Smooth muscle cell (in vitro differentiated cells): ENCODE data around the gene TUB. TPM values are rescaled to one million over a fixed set of nuclear protein-coding genes. Genes with fewer than 3 reads are reported as not detected.

Experiments used
- DNase-seq: peaks from one replicate; lab custom pipeline; 2025; ENCODE audit not compliant: unreplicated experiment; lab: John Stamatoyannopoulos, UW
- H2AFZ ChIP-seq: fragments of 200-600 bp; sonication (generic); 2 replicates; pipeline ENCODE4 v1.6.0; 2016; ENCODE audit warnings: antibody characterized with exemption, low read depth, mild to moderate bottlenecking
- H3F3A ChIP-seq: fragments of 200-600 bp; sonication (generic); 2 replicates; pipeline ENCODE4 v1.6.0; 2017; ENCODE audit warnings: antibody characterized with exemption, low read depth
- H3K27ac ChIP-seq: fragments of 200-600 bp; sonication (generic); 2 replicates; pipeline ENCODE4 v1.5.1; 2016; ENCODE audit warnings: low read depth, mild to moderate bottlenecking
- H3K27me3 ChIP-seq: fragments of 200-600 bp; sonication (generic); 2 replicates; pipeline ENCODE4 v1.6.1; 2016; ENCODE audit warnings: low read depth, mild to moderate bottlenecking
- H3K36me3 ChIP-seq: fragments of 200-600 bp; sonication (generic); 2 replicates; pipeline ENCODE4 v1.5.1; 2016; ENCODE audit warnings: low read depth
- H3K4me1 ChIP-seq: fragments of 200-600 bp; sonication (generic); 2 replicates; pipeline ENCODE4 v1.5.1; 2016; ENCODE audit warnings: low read depth
- H3K4me2 ChIP-seq: fragments of 200-600 bp; sonication (generic); 2 replicates; pipeline ENCODE4 v1.6.0; 2016; ENCODE audit warnings: mild to moderate bottlenecking
- H3K4me3 ChIP-seq: fragments of 200-600 bp; sonication (generic); 2 replicates; pipeline ENCODE4 v1.5.1; 2016; ENCODE audit warnings: mild to moderate bottlenecking
- H3K79me2 ChIP-seq: fragments of 200-600 bp; sonication (generic); 2 replicates; pipeline ENCODE4 v1.6.0; 2016; ENCODE audit warnings: low read depth, mild to moderate bottlenecking
- H3K9ac ChIP-seq: fragments of 200-600 bp; sonication (generic); 2 replicates; pipeline ENCODE4 v1.6.0; 2016; ENCODE audit warnings: low read depth
- H3K9me3 ChIP-seq: fragments of 200-600 bp; sonication (generic); replicated peaks from 2 replicates; pipeline ENCODE4 v1.5.1; 2016; ENCODE audit warnings: low read depth
- H4K20me1 ChIP-seq: fragments of 200-600 bp; sonication (generic); 2 replicates; pipeline ENCODE4 v1.6.0; 2016; ENCODE audit warnings: low read depth
- WGBS: methylation state at CpG from one replicate; pipeline ENCODE4 v1.1.7; 2016; ENCODE audit warnings: low lambda C conversion rate; 5-methylcytosine and 5-hydroxymethylcytosine counted together
- polyA plus RNA-seq: library from polyadenylated mRNA; unstranded; fragments of >200 nt; fragmentation: Nextera tagmentation; extraction: Ambion mirVana; gene quantifications from 2 replicates; pipeline ENCODE4 v1.2.1, GENCODE V29; 2016
- total RNA-seq: library from RNA; depleted of rRNA; stranded (reverse); fragments of >200 nt; gene quantifications from 2 replicates; pipeline ENCODE4 v1.2.3, GENCODE V29; 2014
- TF ChIP-seq, protein P1 (sequence below): fragments of 200-600 bp; sonication (generic); IDR thresholded peaks from 2 replicates; pipeline ENCODE4 v1.5.1; 2017; ENCODE audit warnings: borderline replicate concordance, mild to moderate bottlenecking, antibody characterized with exemption; ENCODE audit not compliant: insufficient read depth, poor library complexity, severe bottlenecking

TUB gene
- total and polyA plus RNA-seq, 2 experiments from 2014 or later = 6.0 to 9.5 TPM

DNA sequence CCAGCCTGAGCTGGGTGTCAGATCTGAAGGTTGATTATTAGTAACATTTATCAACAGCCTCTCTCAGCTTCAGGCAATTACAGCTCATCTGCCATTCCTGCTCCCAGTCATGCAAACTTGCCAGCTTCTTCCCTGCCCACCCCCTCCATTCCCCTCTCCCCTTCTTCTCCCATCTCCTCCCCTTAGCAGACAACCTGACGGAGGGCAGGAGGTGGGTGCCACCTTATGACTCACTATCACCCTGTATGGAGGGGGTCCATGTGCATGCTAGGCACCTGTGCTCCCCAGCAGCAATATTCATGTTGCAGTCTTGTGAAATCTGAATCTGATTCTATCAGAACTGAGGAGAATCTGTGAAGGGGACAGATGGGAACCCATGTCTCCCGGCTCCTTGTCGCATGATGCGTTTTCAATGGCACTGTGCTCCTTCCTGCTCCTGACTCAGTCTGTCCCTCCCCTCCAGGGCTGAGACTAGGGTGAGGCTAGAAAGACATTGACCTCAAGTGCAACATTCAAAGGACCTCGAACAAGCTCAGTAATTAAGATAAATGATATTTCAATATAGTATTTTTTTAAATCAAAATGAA lies 46.3 kb upstream of the TUB start:
- no peak overlapping the region for H3K27ac ChIP-seq
- peaks cover 10% of the 10 kb centered on the region for H3K27me3 ChIP-seq
- H3K9ac ChIP-seq = no peak overlapping the region
- H4K20me1 ChIP-seq = no peaks in the 10 kb centered on the region
- no peak overlapping the region for H2AFZ ChIP-seq
- H3K79me2 ChIP-seq = no peaks in the 10 kb centered on the region
- TF ChIP-seq, protein P1, sequence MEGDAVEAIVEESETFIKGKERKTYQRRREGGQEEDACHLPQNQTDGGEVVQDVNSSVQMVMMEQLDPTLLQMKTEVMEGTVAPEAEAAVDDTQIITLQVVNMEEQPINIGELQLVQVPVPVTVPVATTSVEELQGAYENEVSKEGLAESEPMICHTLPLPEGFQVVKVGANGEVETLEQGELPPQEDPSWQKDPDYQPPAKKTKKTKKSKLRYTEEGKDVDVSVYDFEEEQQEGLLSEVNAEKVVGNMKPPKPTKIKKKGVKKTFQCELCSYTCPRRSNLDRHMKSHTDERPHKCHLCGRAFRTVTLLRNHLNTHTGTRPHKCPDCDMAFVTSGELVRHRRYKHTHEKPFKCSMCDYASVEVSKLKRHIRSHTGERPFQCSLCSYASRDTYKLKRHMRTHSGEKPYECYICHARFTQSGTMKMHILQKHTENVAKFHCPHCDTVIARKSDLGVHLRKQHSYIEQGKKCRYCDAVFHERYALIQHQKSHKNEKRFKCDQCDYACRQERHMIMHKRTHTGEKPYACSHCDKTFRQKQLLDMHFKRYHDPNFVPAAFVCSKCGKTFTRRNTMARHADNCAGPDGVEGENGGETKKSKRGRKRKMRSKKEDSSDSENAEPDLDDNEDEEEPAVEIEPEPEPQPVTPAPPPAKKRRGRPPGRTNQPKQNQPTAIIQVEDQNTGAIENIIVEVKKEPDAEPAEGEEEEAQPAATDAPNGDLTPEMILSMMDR = no peak
- no peaks in the 10 kb centered on the region for H3K36me3 ChIP-seq
- no peak overlapping the region for H3K4me2 ChIP-seq
- WGBS = 81% methylated on average over 5 of the region's 5 CpGs
- no peaks in the 10 kb centered on the region for H3F3A ChIP-seq
- DNase-seq = no peak
- H3K9me3 ChIP-seq = no peaks in the 10 kb centered on the region
- no peak overlapping the region for H3K4me3 ChIP-seq
- peaks cover 3% of the 10 kb centered on the region for H3K4me1 ChIP-seq

DNA sequence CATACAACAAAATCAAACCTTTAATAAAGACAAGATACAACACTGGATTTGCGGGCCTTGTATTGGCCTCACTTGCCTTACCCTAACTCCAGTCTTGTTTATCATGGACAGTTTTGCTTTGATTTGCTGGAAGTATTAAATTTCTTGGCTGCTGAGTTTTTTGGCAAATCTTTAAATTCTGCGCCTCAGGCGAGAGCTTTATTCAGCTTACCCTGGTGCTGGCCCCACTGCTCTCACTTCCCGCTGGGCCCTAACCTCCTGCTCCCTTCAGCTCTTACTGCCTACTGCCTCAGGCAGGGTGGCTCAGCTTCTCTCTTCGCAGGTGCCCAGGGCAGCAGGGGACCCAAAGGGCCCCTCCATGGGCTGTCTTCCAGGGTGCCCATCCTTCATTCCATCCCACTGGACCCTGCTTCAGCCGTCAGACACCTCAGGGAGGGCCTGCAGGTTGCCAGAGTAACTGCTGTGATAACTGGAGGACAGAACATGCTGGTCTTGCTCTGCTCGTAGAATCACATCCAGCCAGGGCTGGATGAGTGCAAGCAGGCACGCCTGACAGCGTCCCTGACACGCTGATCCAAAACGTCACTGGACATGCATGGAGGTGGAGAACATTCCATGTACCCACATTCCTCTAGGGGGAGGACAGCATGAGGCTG lies 45.7 kb upstream of the TUB start:
- no peaks in the 10 kb centered on the region for H3K9me3 ChIP-seq
- no peaks in the 10 kb centered on the region for H3K36me3 ChIP-seq
- H3K4me2 ChIP-seq = no peak overlapping the region
- H4K20me1 ChIP-seq = no peaks in the 10 kb centered on the region
- no peak for DNase-seq
- no peak overlapping the region for H3K9ac ChIP-seq
- no peak overlapping the region for H3K27ac ChIP-seq
- H3F3A ChIP-seq = no peaks in the 10 kb centered on the region
- H3K79me2 ChIP-seq = no peaks in the 10 kb centered on the region
- TF ChIP-seq, protein P1 = no peak
- peaks cover 5% of the 10 kb centered on the region for H3K27me3 ChIP-seq
- 82% methylated on average over 11 of the region's 11 CpGs for WGBS
- H3K4me1 ChIP-seq = peaks cover 3% of the 10 kb centered on the region
- no peak overlapping the region for H3K4me3 ChIP-seq
- H2AFZ ChIP-seq = no peak overlapping the region

DNA sequence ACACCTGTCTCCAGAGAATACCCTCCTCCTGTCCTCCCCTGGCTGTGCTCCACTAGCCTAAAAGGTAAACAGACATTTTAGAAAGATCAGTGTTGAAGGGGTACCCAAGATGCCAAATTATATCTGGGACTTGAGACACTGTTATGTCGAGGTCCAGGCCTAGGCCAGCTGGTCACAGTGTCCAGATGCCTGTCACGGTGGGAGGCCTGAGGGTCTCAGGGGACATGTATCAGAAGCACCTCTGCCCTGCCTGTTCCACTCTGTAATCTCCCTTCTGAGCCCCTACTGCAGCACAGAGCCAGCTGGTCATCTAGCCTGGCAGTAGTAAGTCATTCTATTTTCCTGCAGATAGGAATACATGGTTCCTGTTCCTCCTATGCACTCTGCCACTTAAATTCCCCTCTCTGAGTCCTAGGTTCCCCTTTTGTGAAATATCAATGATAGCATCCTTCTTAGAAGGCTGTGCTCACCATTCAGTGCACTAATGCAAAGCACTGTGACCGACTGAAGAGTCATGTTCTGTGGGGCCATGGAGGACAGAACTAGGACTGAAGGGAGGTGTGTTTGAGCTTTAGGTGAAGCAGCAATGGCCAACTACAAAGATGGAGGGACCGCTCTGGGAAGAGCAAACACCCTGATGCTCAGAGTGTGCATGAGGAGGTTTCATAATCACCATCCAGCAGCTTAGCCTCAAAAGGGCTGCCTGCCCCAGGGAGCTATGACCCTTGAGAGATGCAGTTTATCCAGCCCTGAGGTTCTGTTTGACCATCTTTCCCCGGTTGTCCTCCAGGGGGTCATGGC lies 44.8 kb upstream of the TUB start:
- no peak overlapping the region for H3K4me3 ChIP-seq
- H3K27me3 ChIP-seq = peaks cover 5% of the 10 kb centered on the region
- H3K9ac ChIP-seq = no peak overlapping the region
- no peak overlapping the region for H3K4me2 ChIP-seq
- TF ChIP-seq, protein P1 = no peak
- no peaks in the 10 kb centered on the region for H3K36me3 ChIP-seq
- peaks cover 3% of the 10 kb centered on the region for H3K4me1 ChIP-seq
- no peak overlapping the region for H3K27ac ChIP-seq
- no peaks in the 10 kb centered on the region for H3F3A ChIP-seq
- H4K20me1 ChIP-seq = no peaks in the 10 kb centered on the region
- 93% methylated on average over 5 of the region's 5 CpGs for WGBS
- no peaks in the 10 kb centered on the region for H3K9me3 ChIP-seq
- H2AFZ ChIP-seq = no peak overlapping the region
- no peak for DNase-seq
- no peaks in the 10 kb centered on the region for H3K79me2 ChIP-seq
